H9 (cell line): ENCODE results near the gene PYHIN1. TPM values are rescaled to one million over a fixed set of nuclear protein-coding genes. Genes with fewer than 3 reads are reported as not detected.
A peak's percentile ranks its signal among the peaks of the same experiment; 100 is the strongest.

Experiments used
- DNase-seq: peaks from one replicate; pipeline ENCODE4 v3.0.0-alpha.2; 2017
- H2AFZ ChIP-seq: one replicate; pipeline ENCODE4 v1.6.1; 2013; ENCODE audit warnings: mild to moderate bottlenecking, low read length, control low read depth, moderate library complexity
- H2AK5ac ChIP-seq: 2 replicates; pipeline ENCODE4 v1.6.1; 2013; ENCODE audit warnings: low read length, control low read depth, mixed read lengths; ENCODE audit not compliant: insufficient read length
- H2BK120ac ChIP-seq: one replicate; pipeline ENCODE4 v1.6.1; 2013; ENCODE audit warnings: low read depth, mild to moderate bottlenecking, low read length, control low read depth, inconsistent platforms; ENCODE audit not compliant: poor library complexity, severe bottlenecking
- H2BK12ac ChIP-seq: 2 replicates; pipeline ENCODE4 v1.6.1; 2013; ENCODE audit warnings: low read length, control low read depth, mixed read lengths, low read depth; ENCODE audit not compliant: insufficient read length
- H2BK15ac ChIP-seq: 2 replicates; pipeline ENCODE4 v1.6.1; 2013; ENCODE audit warnings: low read depth, low read length, control low read depth
- H2BK20ac ChIP-seq: one replicate; pipeline ENCODE4 v1.6.1; 2013; ENCODE audit warnings: low read depth, mild to moderate bottlenecking, low read length, control low read depth, inconsistent platforms; ENCODE audit not compliant: poor library complexity, severe bottlenecking
- H2BK5ac ChIP-seq: 2 replicates; pipeline ENCODE4 v1.6.1; 2013; ENCODE audit warnings: low read length, control low read depth, mixed read lengths; ENCODE audit not compliant: insufficient read length
- H3K14ac ChIP-seq: 2 replicates; pipeline ENCODE4 v1.6.1; 2013; ENCODE audit warnings: low read length, control low read depth; ENCODE audit not compliant: insufficient read depth
- H3K18ac ChIP-seq: 2 replicates; pipeline ENCODE4 v1.6.1; 2013; ENCODE audit warnings: low read depth, mild to moderate bottlenecking, mixed read lengths, low read length, control low read depth; ENCODE audit not compliant: insufficient read length
- H3K23ac ChIP-seq: 2 replicates; pipeline ENCODE4 v1.6.1; 2013; ENCODE audit warnings: low read length, control low read depth, mixed read lengths, low read depth; ENCODE audit not compliant: insufficient read length
- H3K23me2 ChIP-seq: 2 replicates; pipeline ENCODE4 v1.6.1; 2013; ENCODE audit warnings: low read depth, mild to moderate bottlenecking, mixed read lengths, low read length, control low read depth; ENCODE audit not compliant: insufficient read length, poor library complexity, severe bottlenecking
- H3K27ac ChIP-seq: 2 replicates; pipeline ENCODE4 v1.5.1; 2013; ENCODE audit warnings: low read length, control low read depth, mixed read lengths, low read depth; ENCODE audit not compliant: insufficient read length
- H3K27me3 ChIP-seq: 2 replicates; pipeline ENCODE4 v1.6.1; 2013; ENCODE audit warnings: low read length, control low read depth, inconsistent platforms; ENCODE audit not compliant: insufficient read depth
- H3K4ac ChIP-seq: 2 replicates; pipeline ENCODE4 v1.6.1; 2013; ENCODE audit warnings: low read depth, mild to moderate bottlenecking, control low read depth, inconsistent platforms, low read length, moderate library complexity
- H3K4me1 ChIP-seq: 2 replicates; pipeline ENCODE4 v1.6.1; 2013; ENCODE audit warnings: low read length, control low read depth, inconsistent platforms; ENCODE audit not compliant: insufficient read depth
- H3K4me2 ChIP-seq: 2 replicates; pipeline ENCODE4 v1.6.1; 2013; ENCODE audit warnings: low read length, control low read depth, mixed read lengths; ENCODE audit not compliant: insufficient read length, insufficient read depth
- H3K56ac ChIP-seq: 2 replicates; pipeline ENCODE4 v1.6.1; 2013; ENCODE audit warnings: low read depth, mild to moderate bottlenecking, mixed read lengths, low read length, control low read depth; ENCODE audit not compliant: insufficient read length
- H3K79me1 ChIP-seq: 2 replicates; pipeline ENCODE4 v1.6.1; 2013; ENCODE audit warnings: low read depth, mild to moderate bottlenecking, moderate library complexity, low read length, control low read depth, inconsistent platforms; ENCODE audit not compliant: insufficient read depth, poor library complexity, severe bottlenecking
- H3K79me2 ChIP-seq: 2 replicates; pipeline ENCODE4 v1.6.1; 2013; ENCODE audit warnings: low read length, control low read depth, inconsistent platforms; ENCODE audit not compliant: insufficient read depth
- H3K9ac ChIP-seq: 2 replicates; pipeline ENCODE4 v1.6.1; 2013; ENCODE audit warnings: low read length, control low read depth, mixed read lengths; ENCODE audit not compliant: insufficient read length; ENCODE audit errors: extremely low read depth
- H3K9me3 ChIP-seq: one replicate; pipeline ENCODE4 v1.6.1; 2013; ENCODE audit warnings: low read depth, low read length, inconsistent platforms; ENCODE audit not compliant: control insufficient read depth
- H3T11ph ChIP-seq: one replicate; pipeline ENCODE4 v1.6.1; 2013; ENCODE audit warnings: mild to moderate bottlenecking, low read length, control low read depth, inconsistent platforms
- H4K20me1 ChIP-seq: one replicate; pipeline ENCODE4 v1.6.1; 2013; ENCODE audit not compliant: control insufficient read depth, insufficient read length, insufficient read depth
- H4K5ac ChIP-seq: 2 replicates; pipeline ENCODE4 v1.6.1; 2013; ENCODE audit warnings: low read depth, mild to moderate bottlenecking, mixed read lengths, low read length, control low read depth; ENCODE audit not compliant: insufficient read length
- H4K8ac ChIP-seq: replicated peaks from 2 replicates; pipeline ENCODE4 v1.6.1; 2013; ENCODE audit warnings: low read length, control low read depth, mixed read lengths, low read depth; ENCODE audit not compliant: insufficient read length
- H4K91ac ChIP-seq: 2 replicates; pipeline ENCODE4 v1.6.1; 2013; ENCODE audit warnings: low read depth, mild to moderate bottlenecking, moderate library complexity, mixed read lengths, low read length, control low read depth; ENCODE audit not compliant: insufficient read length
- H3K27ac Mint-ChIP-seq, 3 experiments: 2 replicates in 2 of 3; 3 replicates in 1 of 3; pipeline ENCODE4 v1.8.0; 2020 to 2021; ENCODE audit warnings: mixed read lengths in 3 of 3, mild to moderate bottlenecking in 1 of 3, moderate library complexity in 1 of 3
- H3K27me3 Mint-ChIP-seq: 2 replicates; pipeline ENCODE4 v1.8.0; 2021; ENCODE audit warnings: low read depth, mild to moderate bottlenecking, moderate library complexity, mixed read lengths
- H3K36me3 Mint-ChIP-seq, 3 experiments: 2 replicates in 2 of 3; 3 replicates in 1 of 3; pipeline ENCODE4 v1.8.0; 2020 to 2021; ENCODE audit warnings: low read depth in 3 of 3, mixed read lengths in 3 of 3; ENCODE audit not compliant: insufficient read depth in 1 of 3
- H3K4me1 Mint-ChIP-seq, 2 experiments: 2 replicates each; pipeline ENCODE4 v1.8.0; 2020; ENCODE audit warnings: mixed read lengths in 2 of 2
- H3K4me3 Mint-ChIP-seq, 2 experiments: 2 replicates in 1 of 2; 3 replicates in 1 of 2; pipeline ENCODE4 v1.8.0; 2020 to 2021; ENCODE audit warnings: mild to moderate bottlenecking in 2 of 2, mixed read lengths in 2 of 2, moderate library complexity in 1 of 2
- H3K9me3 Mint-ChIP-seq, 2 experiments: 2 replicates in 1 of 2; 3 replicates in 1 of 2; pipeline ENCODE4 v1.8.0; 2020; ENCODE audit warnings: mild to moderate bottlenecking in 2 of 2, mixed read lengths in 2 of 2, moderate library complexity in 1 of 2
- CTCF ChIP-seq: fragments of 200-600 bp; sonication (generic); conservative IDR thresholded peaks from 3 replicates; pipeline ENCODE4 v1.8.0; 2021; ENCODE audit warnings: antibody characterized with exemption, mild to moderate bottlenecking
- WGBS: extraction: QIAGEN DNeasy Blood & Tissue Kit; methylation state at CpG from one replicate; pipeline ENCODE4 v1.1.7; 2013; ENCODE audit warnings: missing lambda C conversion rate, low lambda C conversion rate, mixed read lengths; ENCODE audit not compliant: insufficient read length; ENCODE audit errors: extremely low coverage; 5-methylcytosine and 5-hydroxymethylcytosine counted together
- total RNA-seq: library from RNA; stranded (reverse); gene quantifications from 2 replicates; pipeline ENCODE4 v1.2.1, GENCODE V29; 2021

The PYHIN1 gene
- total RNA-seq, 1 experiment from 2014 or later = not detected

GRCh38 chr1:158999316-159000069, 68.1 kb downstream of the PYHIN1 start:
- Histone ChIP-seq H3K4me2 (peak overlapping the region; percentile 93), H2BK20ac (no peak overlapping the region)

More at GRCh38 chr1:158999316-159000069, 68.1 kb downstream of the PYHIN1 start:
- no peak overlapping the region for H3K23ac ChIP-seq
- peaks cover 7% of the 10 kb centered on the region for H3K23me2 ChIP-seq
- Mint-ChIP-seq H3K9me3 (no peaks in the 10 kb centered on the region), H3K27me3 (peaks cover 6% of the 10 kb centered on the region), H3K27ac (peak overlapping the region; percentile 93 to 97 (median 96)), H3K4me3 (peak overlapping the region; percentile 71 to 79), H3K36me3 (no peaks in the 10 kb centered on the region), H3K4me1 (peaks cover 26 to 31% of the 10 kb centered on the region in 2 experiments)
- peak overlapping the region; percentile 2 for H3K9ac ChIP-seq
- peak; percentile 94 for DNase-seq
- no peak overlapping the region for H3T11ph ChIP-seq
- no peak overlapping the region for H2BK15ac ChIP-seq
- H3K4ac ChIP-seq = no peak overlapping the region
- no peak overlapping the region for H3K18ac ChIP-seq
- no peaks in the 10 kb centered on the region for H3K9me3 ChIP-seq
- no peak overlapping the region for H4K91ac ChIP-seq
- no peaks in the 10 kb centered on the region for H3K79me2 ChIP-seq
- no peak overlapping the region for H2BK12ac ChIP-seq
- H4K8ac ChIP-seq = no peak overlapping the region
- H2BK5ac ChIP-seq = no peak overlapping the region
- peak overlapping the region; percentile 41 for H3K27ac ChIP-seq
- no peaks in the 10 kb centered on the region for H3K79me1 ChIP-seq
- 100% methylated on average over 2 of the region's 11 CpGs for whole genome bisulfite sequencing
- TF ChIP-seq CTCF = no peak
- no peak overlapping the region for H3K14ac ChIP-seq
- H3K4me1 ChIP-seq = no peaks in the 10 kb centered on the region; the same call in 1 of the 2 replicates
- no peaks in the 10 kb centered on the region for H3K27me3 ChIP-seq
- peak overlapping the region; percentile 14 for H2AFZ ChIP-seq
- no peak overlapping the region for H3K56ac ChIP-seq
- no peak overlapping the region for H4K5ac ChIP-seq
- no peaks in the 10 kb centered on the region for H4K20me1 ChIP-seq
- no peak overlapping the region for H2BK120ac ChIP-seq
- no peak overlapping the region for H2AK5ac ChIP-seq
